ENCODE measurements around the gene PPIC.

Gene PPIC

GRCh38 chr5:123036391-123037103, at the start of gene PPIC:
PPIC (minus strand) TSS chr5:123036725; CDS start chr5:123036625, 100 bp downstream.
- no peak for DNase-seq

- no peak for DNase-seq
Observed at GRCh38 chr5:123085638-123086286, 49.2 kb upstream of the PPIC start.

GRCh38 chr5:123084730-123085605, 48.4 kb upstream of the PPIC start:
- DNase-seq: no peak

- DNase-seq: peak; percentile 57
Observed at GRCh38 chr5:123083298-123083697, 46.8 kb upstream of the PPIC start.

GRCh38 chr5:123080215-123080614, 43.7 kb upstream of the PPIC start:
- no peak for DNase-seq

GRCh38 chr5:123075521-123076163, 39.1 kb upstream of the PPIC start:
- DNase-seq: no peak

- DNase-seq: no peak
Observed at GRCh38 chr5:123068368-123068938, 31.9 kb upstream of the PPIC start.

- DNase-seq: no peak
Observed at GRCh38 chr5:123066016-123066415, 29.5 kb upstream of the PPIC start.

- DNase-seq: no peak
Observed at GRCh38 chr5:123059455-123059854, 22.9 kb upstream of the PPIC start.

- DNase-seq: no peak
Observed at GRCh38 chr5:123051206-123051605, 14.7 kb upstream of the PPIC start.

GRCh38 chr5:123047706-123048105, 11.2 kb upstream of the PPIC start:
- no peak for DNase-seq

GRCh38 chr5:123046222-123046621, 9.7 kb upstream of the PPIC start:
- no peak for DNase-seq

- DNase-seq: no peak
Observed at GRCh38 chr5:123044926-123045617, 8.5 kb upstream of the PPIC start.

GRCh38 chr5:123039673-123040072, 3.1 kb upstream of the PPIC start:
- DNase-seq: no peak

GRCh38 chr5:123037104-123037418, 536 bp upstream of the PPIC start:
- DNase-seq: no peak

GRCh38 chr5:123035918-123036390, 571 bp downstream of the PPIC start:
- DNase-seq: no peak

- no peak for DNase-seq
Observed at GRCh38 chr5:123035360-123035917, 1.1 kb downstream of the PPIC start.

GRCh38 chr5:123033157-123033671, 3.3 kb downstream of the PPIC start:
- DNase-seq: no peak

GRCh38 chr5:123028222-123028621, 8.3 kb downstream of the PPIC start:
- no peak for DNase-seq

- no peak for DNase-seq
Observed at GRCh38 chr5:123014689-123015088, 21.8 kb downstream of the PPIC start.

GRCh38 chr5:123012321-123012720, 24.2 kb downstream of the PPIC start:
- DNase-seq: no peak

GRCh38 chr5:123007754-123008153, 28.8 kb downstream of the PPIC start:
- DNase-seq: no peak

Data from NCI-H524 treated with DMSO at 0.1 percent for 48 hours (cell line).